HepG2 (cell line): Measurements from ENCODE around the gene TEAD4. TPM values are rescaled to one million over a fixed set of nuclear protein-coding genes. Genes with fewer than 3 reads are reported as not detected.

Source experiments
- GATA4 ChIP-seq: sonication (generic); IDR thresholded peaks from 2 replicates; pipeline ENCODE4 v1.6.1; 2016; ENCODE audit warnings: antibody characterized with exemption, low read depth, borderline replicate concordance
- RORA ChIP-seq: sonication (generic); formaldehyde crosslinking; IDR thresholded peaks from 2 replicates; pipeline ENCODE4 v1.5.0; 2020; ENCODE audit warnings: mild to moderate bottlenecking, missing genetic modification reagents, moderate library complexity
- SALL1 ChIP-seq: sonication (generic); formaldehyde crosslinking; IDR thresholded peaks from 2 replicates; pipeline ENCODE4 v1.8.0; 2022; ENCODE audit warnings: mild to moderate bottlenecking, missing genetic modification reagents
- TAF1 ChIP-seq: sonication (generic); formaldehyde crosslinking; IDR thresholded peaks from 2 replicates; pipeline ENCODE4 v1.4.0; 2020; ENCODE audit warnings: missing genetic modification reagents
- ZMAT3 ChIP-seq: sonication (generic); formaldehyde crosslinking; conservative IDR thresholded peaks from 2 replicates; pipeline ENCODE4 v1.7.0; 2021; ENCODE audit warnings: missing genetic modification reagents
- ZMYM4 ChIP-seq: sonication (generic); formaldehyde crosslinking; IDR thresholded peaks from 2 replicates; pipeline ENCODE4 v1.8.1; 2023; ENCODE audit warnings: mild to moderate bottlenecking, missing genetic modification reagents
- ZNF225 ChIP-seq: sonication (generic); formaldehyde crosslinking; IDR thresholded peaks from 2 replicates; pipeline ENCODE4 v1.4.0; 2020; ENCODE audit warnings: mild to moderate bottlenecking, missing genetic modification reagents
- ZNF543 ChIP-seq: sonication (generic); formaldehyde crosslinking; IDR thresholded peaks from 2 replicates; pipeline ENCODE4 v1.4.0; 2020; ENCODE audit warnings: mild to moderate bottlenecking, missing genetic modification reagents
- ZNF616 ChIP-seq: sonication (generic); formaldehyde crosslinking; IDR thresholded peaks from 2 replicates; pipeline ENCODE4 v1.5.0; 2020; ENCODE audit warnings: low read depth, mild to moderate bottlenecking, missing genetic modification reagents
- polyA plus RNA-seq, 8 experiments: library from polyadenylated mRNA; depleted of rRNA in 3 of 8; stranded (reverse) in 7 of 8; unstranded in 1 of 8; fragments of >200 nt; fragmentation: Illumina TruSeq in 4 of 8; extraction: Trizol in 4 of 8; gene quantifications; 2 replicates each; pipeline versions ENCODE4 v1.2.1 to v1.2.3, GENCODE V29; 2011 to 2016; ENCODE audit warnings: low read depth in 4 of 8, missing spikeins in 1 of 8, mixed read lengths in 1 of 8; ENCODE audit not compliant: insufficient read depth in 1 of 8
- total RNA-seq, 5 experiments: library from RNA; depleted of rRNA; stranded (reverse); fragments of >200 nt; fragmentation: Illumina TruSeq; extraction: Trizol; gene quantifications; 2 replicates each; pipeline ENCODE4 v1.2.3, GENCODE V29; 2016; ENCODE audit warnings: low read depth in 1 of 5
- TF ChIP-seq, protein P1 (sequence below): sonication (generic); formaldehyde crosslinking; IDR thresholded peaks from 2 replicates; pipeline ENCODE4 v1.5.1; 2020; ENCODE audit warnings: mild to moderate bottlenecking, missing genetic modification reagents, moderate library complexity
- TF ChIP-seq, protein P2 (sequence below): sonication (generic); formaldehyde crosslinking; IDR thresholded peaks from 2 replicates; pipeline ENCODE4 v1.8.1; 2022; ENCODE audit warnings: low read depth, mild to moderate bottlenecking, missing genetic modification reagents
- TF ChIP-seq, protein P3 (sequence below): sonication (generic); formaldehyde crosslinking; IDR thresholded peaks from 2 replicates; pipeline ENCODE4 v1.8.0; 2022; ENCODE audit warnings: missing genetic modification reagents, mild to moderate bottlenecking, moderate library complexity, borderline replicate concordance
- TF ChIP-seq, protein P4 (sequence below): sonication (generic); formaldehyde crosslinking; IDR thresholded peaks from 2 replicates; pipeline ENCODE4 v1.4.0; 2020; ENCODE audit warnings: mild to moderate bottlenecking, missing genetic modification reagents, borderline replicate concordance

The TEAD4 gene
- total and polyA plus RNA-seq, 2 of the 13 experiments (the other 11 are each of a cell fraction or from before 2014, with no cell fraction given): 45.0 to 69.4 TPM

DNA sequence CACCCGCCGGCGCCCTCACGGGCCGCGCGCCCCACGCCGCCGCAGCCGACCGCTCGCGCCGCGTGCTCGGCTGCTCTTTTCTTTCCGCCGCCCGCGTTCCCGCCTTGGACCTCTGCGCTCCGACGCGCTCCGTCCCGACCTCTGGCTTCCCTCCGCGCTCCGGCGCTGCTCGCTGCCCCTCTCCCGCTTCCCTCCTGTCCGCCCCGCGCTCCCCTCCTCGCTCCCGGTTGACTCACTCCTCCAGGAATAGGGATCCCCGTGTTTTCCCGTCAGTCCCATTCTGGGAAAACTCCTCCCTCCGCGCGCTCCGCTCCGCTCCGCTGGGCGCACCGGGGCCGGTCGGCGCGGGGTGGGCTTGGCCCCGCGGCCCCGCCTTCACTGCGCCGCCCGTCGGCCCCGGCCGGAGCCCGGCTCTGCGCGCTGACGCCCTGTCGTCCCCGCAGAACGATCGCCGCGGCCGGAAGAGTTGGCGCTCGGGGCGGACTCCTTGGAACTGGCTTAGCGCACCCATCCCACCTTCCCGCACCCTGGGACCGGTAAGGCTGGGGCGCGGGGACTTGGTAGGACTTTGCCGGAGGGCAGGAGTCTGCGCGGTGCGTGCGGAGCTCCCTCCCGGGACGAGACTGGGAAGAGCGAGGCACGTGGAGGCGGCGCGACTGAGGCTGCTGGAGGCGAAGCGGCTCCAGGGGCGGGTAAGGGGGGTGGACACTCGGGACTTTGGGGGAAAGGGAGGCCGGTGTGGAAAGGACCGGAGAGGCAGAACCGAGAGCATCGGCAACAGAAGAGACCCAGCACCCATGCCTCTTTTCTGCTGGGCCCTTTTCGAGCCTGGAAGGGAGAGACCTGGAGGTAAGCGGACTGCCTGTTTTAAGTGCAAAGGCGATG lies 550 bp downstream of the TEAD4 start (continued):
- TF ChIP-seq, protein P1, sequence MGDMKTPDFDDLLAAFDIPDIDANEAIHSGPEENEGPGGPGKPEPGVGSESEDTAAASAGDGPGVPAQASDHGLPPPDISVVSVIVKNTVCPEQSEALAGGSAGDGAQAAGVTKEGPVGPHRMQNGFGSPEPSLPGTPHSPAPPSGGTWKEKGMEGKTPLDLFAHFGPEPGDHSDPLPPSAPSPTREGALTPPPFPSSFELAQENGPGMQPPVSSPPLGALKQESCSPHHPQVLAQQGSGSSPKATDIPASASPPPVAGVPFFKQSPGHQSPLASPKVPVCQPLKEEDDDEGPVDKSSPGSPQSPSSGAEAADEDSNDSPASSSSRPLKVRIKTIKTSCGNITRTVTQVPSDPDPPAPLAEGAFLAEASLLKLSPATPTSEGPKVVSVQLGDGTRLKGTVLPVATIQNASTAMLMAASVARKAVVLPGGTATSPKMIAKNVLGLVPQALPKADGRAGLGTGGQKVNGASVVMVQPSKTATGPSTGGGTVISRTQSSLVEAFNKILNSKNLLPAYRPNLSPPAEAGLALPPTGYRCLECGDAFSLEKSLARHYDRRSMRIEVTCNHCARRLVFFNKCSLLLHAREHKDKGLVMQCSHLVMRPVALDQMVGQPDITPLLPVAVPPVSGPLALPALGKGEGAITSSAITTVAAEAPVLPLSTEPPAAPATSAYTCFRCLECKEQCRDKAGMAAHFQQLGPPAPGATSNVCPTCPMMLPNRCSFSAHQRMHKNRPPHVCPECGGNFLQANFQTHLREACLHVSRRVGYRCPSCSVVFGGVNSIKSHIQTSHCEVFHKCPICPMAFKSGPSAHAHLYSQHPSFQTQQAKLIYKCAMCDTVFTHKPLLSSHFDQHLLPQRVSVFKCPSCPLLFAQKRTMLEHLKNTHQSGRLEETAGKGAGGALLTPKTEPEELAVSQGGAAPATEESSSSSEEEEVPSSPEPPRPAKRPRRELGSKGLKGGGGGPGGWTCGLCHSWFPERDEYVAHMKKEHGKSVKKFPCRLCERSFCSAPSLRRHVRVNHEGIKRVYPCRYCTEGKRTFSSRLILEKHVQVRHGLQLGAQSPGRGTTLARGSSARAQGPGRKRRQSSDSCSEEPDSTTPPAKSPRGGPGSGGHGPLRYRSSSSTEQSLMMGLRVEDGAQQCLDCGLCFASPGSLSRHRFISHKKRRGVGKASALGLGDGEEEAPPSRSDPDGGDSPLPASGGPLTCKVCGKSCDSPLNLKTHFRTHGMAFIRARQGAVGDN: peak; percentile 94
- TF ChIP-seq ZNF225 (CRISPR knock-in tag) (no peak), GATA4 (no peak), SALL1 (CRISPR knock-in tag) (peak; percentile 55; the same call in 1 of the 2 replicates), TAF1 (CRISPR knock-in tag) (peak; percentile 54), ZNF543 (CRISPR knock-in tag) (peak; percentile 18; the same call in 1 of the 2 replicates), ZNF616 (CRISPR knock-in tag) (0 out of 2 replicates have a peak, but pooled peaks have one; percentile 24), ZMAT3 (CRISPR knock-in tag) (0 out of 2 replicates have a peak, but pooled peaks have one; percentile 68), RORA (CRISPR knock-in tag) (no peak), ZMYM4 (CRISPR knock-in tag) (0 out of 2 replicates have a peak, but pooled peaks have one; percentile 9)
- TF ChIP-seq, protein P2, sequence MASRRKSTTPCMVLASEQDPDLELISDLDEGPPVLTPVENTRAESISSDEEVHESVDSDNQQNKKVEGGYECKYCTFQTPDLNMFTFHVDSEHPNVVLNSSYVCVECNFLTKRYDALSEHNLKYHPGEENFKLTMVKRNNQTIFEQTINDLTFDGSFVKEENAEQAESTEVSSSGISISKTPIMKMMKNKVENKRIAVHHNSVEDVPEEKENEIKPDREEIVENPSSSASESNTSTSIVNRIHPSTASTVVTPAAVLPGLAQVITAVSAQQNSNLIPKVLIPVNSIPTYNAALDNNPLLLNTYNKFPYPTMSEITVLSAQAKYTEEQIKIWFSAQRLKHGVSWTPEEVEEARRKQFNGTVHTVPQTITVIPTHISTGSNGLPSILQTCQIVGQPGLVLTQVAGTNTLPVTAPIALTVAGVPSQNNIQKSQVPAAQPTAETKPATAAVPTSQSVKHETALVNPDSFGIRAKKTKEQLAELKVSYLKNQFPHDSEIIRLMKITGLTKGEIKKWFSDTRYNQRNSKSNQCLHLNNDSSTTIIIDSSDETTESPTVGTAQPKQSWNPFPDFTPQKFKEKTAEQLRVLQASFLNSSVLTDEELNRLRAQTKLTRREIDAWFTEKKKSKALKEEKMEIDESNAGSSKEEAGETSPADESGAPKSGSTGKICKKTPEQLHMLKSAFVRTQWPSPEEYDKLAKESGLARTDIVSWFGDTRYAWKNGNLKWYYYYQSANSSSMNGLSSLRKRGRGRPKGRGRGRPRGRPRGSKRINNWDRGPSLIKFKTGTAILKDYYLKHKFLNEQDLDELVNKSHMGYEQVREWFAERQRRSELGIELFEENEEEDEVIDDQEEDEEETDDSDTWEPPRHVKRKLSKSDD (CRISPR knock-in tag): no peak
- TF ChIP-seq, protein P3, sequence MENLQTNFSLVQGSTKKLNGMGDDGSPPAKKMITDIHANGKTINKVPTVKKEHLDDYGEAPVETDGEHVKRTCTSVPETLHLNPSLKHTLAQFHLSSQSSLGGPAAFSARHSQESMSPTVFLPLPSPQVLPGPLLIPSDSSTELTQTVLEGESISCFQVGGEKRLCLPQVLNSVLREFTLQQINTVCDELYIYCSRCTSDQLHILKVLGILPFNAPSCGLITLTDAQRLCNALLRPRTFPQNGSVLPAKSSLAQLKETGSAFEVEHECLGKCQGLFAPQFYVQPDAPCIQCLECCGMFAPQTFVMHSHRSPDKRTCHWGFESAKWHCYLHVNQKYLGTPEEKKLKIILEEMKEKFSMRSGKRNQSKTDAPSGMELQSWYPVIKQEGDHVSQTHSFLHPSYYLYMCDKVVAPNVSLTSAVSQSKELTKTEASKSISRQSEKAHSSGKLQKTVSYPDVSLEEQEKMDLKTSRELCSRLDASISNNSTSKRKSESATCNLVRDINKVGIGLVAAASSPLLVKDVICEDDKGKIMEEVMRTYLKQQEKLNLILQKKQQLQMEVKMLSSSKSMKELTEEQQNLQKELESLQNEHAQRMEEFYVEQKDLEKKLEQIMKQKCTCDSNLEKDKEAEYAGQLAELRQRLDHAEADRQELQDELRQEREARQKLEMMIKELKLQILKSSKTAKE: peak; percentile 40; the same call in 1 of the 2 replicates
- TF ChIP-seq, protein P4, sequence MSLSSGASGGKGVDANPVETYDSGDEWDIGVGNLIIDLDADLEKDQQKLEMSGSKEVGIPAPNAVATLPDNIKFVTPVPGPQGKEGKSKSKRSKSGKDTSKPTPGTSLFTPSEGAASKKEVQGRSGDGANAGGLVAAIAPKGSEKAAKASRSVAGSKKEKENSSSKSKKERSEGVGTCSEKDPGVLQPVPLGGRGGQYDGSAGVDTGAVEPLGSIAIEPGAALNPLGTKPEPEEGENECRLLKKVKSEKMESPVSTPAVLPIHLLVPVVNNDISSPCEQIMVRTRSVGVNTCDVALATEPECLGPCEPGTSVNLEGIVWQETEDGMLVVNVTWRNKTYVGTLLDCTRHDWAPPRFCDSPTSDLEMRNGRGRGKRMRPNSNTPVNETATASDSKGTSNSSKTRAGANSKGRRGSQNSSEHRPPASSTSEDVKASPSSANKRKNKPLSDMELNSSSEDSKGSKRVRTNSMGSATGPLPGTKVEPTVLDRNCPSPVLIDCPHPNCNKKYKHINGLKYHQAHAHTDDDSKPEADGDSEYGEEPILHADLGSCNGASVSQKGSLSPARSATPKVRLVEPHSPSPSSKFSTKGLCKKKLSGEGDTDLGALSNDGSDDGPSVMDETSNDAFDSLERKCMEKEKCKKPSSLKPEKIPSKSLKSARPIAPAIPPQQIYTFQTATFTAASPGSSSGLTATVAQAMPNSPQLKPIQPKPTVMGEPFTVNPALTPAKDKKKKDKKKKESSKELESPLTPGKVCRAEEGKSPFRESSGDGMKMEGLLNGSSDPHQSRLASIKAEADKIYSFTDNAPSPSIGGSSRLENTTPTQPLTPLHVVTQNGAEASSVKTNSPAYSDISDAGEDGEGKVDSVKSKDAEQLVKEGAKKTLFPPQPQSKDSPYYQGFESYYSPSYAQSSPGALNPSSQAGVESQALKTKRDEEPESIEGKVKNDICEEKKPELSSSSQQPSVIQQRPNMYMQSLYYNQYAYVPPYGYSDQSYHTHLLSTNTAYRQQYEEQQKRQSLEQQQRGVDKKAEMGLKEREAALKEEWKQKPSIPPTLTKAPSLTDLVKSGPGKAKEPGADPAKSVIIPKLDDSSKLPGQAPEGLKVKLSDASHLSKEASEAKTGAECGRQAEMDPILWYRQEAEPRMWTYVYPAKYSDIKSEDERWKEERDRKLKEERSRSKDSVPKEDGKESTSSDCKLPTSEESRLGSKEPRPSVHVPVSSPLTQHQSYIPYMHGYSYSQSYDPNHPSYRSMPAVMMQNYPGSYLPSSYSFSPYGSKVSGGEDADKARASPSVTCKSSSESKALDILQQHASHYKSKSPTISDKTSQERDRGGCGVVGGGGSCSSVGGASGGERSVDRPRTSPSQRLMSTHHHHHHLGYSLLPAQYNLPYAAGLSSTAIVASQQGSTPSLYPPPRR: 0 out of 2 replicates have a peak, but pooled peaks have one; percentile 28
